SK-N-SH treated with all-trans-retinoic acid at 6 μM for 48 hours (cell line): ENCODE results near the gene EFNA4.

Experiments used
- ARNTL ChIP-seq: fragments of 450-650 bp; formaldehyde crosslinking; IDR thresholded peaks from 2 replicates; pipeline ENCODE4 v1.5.0; 2020; ENCODE audit warnings: low read depth, mild to moderate bottlenecking, moderate library complexity, borderline replicate concordance
- POU6F1 ChIP-seq: fragments of 250-450 bp; sonication (Bioruptor Pico); IDR thresholded peaks from 2 replicates; pipeline ENCODE4 v1.8.0; 2021; ENCODE audit warnings: low read depth, mild to moderate bottlenecking, moderate library complexity, borderline replicate concordance
- PPARA ChIP-seq: fragments of 250-450 bp; sonication (Bioruptor Pico); IDR thresholded peaks from 2 replicates; pipeline ENCODE4 v1.5.0; 2020; ENCODE audit warnings: mild to moderate bottlenecking, borderline replicate concordance
- RARB ChIP-seq: fragments of 250-450 bp; sonication (Bioruptor Pico); IDR thresholded peaks from 2 replicates; pipeline ENCODE4 v1.8.0; 2021; ENCODE audit warnings: mild to moderate bottlenecking, moderate library complexity
- TCF4 ChIP-seq: fragments of 250-450 bp; sonication (Bioruptor Pico); IDR thresholded peaks from 2 replicates; pipeline ENCODE4 v1.8.0; 2021; ENCODE audit warnings: mild to moderate bottlenecking, moderate library complexity, borderline replicate concordance
- ZFP30 ChIP-seq: fragments of 450-650 bp; formaldehyde crosslinking; IDR thresholded peaks from 2 replicates; pipeline ENCODE4 v1.5.0; 2022; ENCODE audit warnings: mild to moderate bottlenecking, moderate library complexity
- ZNF70 ChIP-seq: fragments of 450-650 bp; formaldehyde crosslinking; IDR thresholded peaks from 2 replicates; pipeline ENCODE4 v1.5.0; 2020; ENCODE audit warnings: mild to moderate bottlenecking, moderate library complexity
- ZNF8 ChIP-seq: fragments of 450-650 bp; formaldehyde crosslinking; IDR thresholded peaks from 2 replicates; pipeline ENCODE4 v1.5.0; 2020; ENCODE audit warnings: mild to moderate bottlenecking, moderate library complexity

- TF ChIP-seq ZFP30 (CRISPR knock-in tag) (no peak), POU6F1 (CRISPR knock-in tag) (no peak), ZNF70 (CRISPR knock-in tag) (no peak), ARNTL (CRISPR knock-in tag) (no peak), PPARA (CRISPR knock-in tag) (no peak), RARB (no peak), TCF4 (no peak), ZNF8 (CRISPR knock-in tag) (no peak)
Measured at GRCh38 chr1:155117610-155118009, 54.1 kb downstream of the EFNA4 start.
